HepG2 (cell line): ENCODE data around the gene DENND4C. TPM values are rescaled to one million over a fixed set of nuclear protein-coding genes. Genes with fewer than 3 reads are reported as not detected.
A peak's percentile ranks its signal among the peaks of the same experiment; 100 is the strongest.

ENCODE experiments used
- AHR ChIP-seq: IDR thresholded peaks from 2 replicates; pipeline ENCODE4 v1.6.1; 2018; ENCODE audit warnings: missing genetic modification reagents, missing compliant biosample characterization
- ASH2L ChIP-seq: fragments of 300-600, 200-600 bp; sonication (generic); IDR thresholded peaks from 2 replicates; pipeline ENCODE4 v1.7.0; 2017; ENCODE audit warnings: low read depth, mild to moderate bottlenecking, moderate library complexity, mixed read lengths, low read length; ENCODE audit not compliant: insufficient read length
- HMGA1 ChIP-seq: sonication (generic); formaldehyde crosslinking; conservative IDR thresholded peaks from 2 replicates; pipeline ENCODE4 v1.4.0; 2020; ENCODE audit warnings: missing genetic modification reagents
- HMGXB3 ChIP-seq: sonication (generic); formaldehyde crosslinking; IDR thresholded peaks from 2 replicates; pipeline ENCODE4 v1.4.0; 2020; ENCODE audit warnings: missing genetic modification reagents, borderline replicate concordance
- IRX3 ChIP-seq: sonication (generic); formaldehyde crosslinking; IDR thresholded peaks from 2 replicates; pipeline ENCODE4 v1.8.1; 2023; ENCODE audit warnings: mild to moderate bottlenecking, low read depth, missing genetic modification reagents, borderline replicate concordance
- KLF13 ChIP-seq: sonication (generic); formaldehyde crosslinking; IDR thresholded peaks from 2 replicates; pipeline ENCODE4 v1.4.0; 2020; ENCODE audit warnings: mild to moderate bottlenecking, missing genetic modification reagents
- MED13 ChIP-seq: sonication (generic); formaldehyde crosslinking; IDR thresholded peaks from 2 replicates; pipeline ENCODE4 v1.5.0; 2020; ENCODE audit warnings: missing genetic modification reagents
- MIER2 ChIP-seq: IDR thresholded peaks from 2 replicates; pipeline ENCODE4 v1.6.1; 2016; ENCODE audit warnings: missing biosample characterization, missing genetic modification reagents
- POLR2AphosphoS5 ChIP-seq: IDR thresholded peaks from 2 replicates; pipeline ENCODE4 v1.6.1; 2012; ENCODE audit warnings: low read depth, low read length
- RBM22 ChIP-seq: fragments of 200-400 bp; formaldehyde crosslinking; optimal IDR thresholded peaks from 2 replicates; pipeline ENCODE3; 2017; ENCODE audit warnings: mild to moderate bottlenecking, low read length, moderate library complexity
- RXRB ChIP-seq: IDR thresholded peaks from 2 replicates; pipeline ENCODE4 v1.6.1; 2016; ENCODE audit warnings: borderline replicate concordance, missing genetic modification reagents, missing compliant biosample characterization
- THAP9 ChIP-seq: sonication (generic); formaldehyde crosslinking; IDR thresholded peaks from 2 replicates; pipeline ENCODE4; 2020; ENCODE audit warnings: missing genetic modification reagents, mild to moderate bottlenecking, borderline replicate concordance
- TRIM22 ChIP-seq: fragments of 450-650 bp; IDR thresholded peaks from 2 replicates; pipeline ENCODE4 v1.6.1; 2017
- ZFY ChIP-seq: sonication (generic); formaldehyde crosslinking; IDR thresholded peaks from 2 replicates; pipeline ENCODE4 v1.4.0; 2020; ENCODE audit warnings: missing genetic modification reagents
- ZNF350 ChIP-seq: sonication (generic); formaldehyde crosslinking; IDR thresholded peaks from 2 replicates; pipeline ENCODE4 v1.4.0; 2020; ENCODE audit warnings: mild to moderate bottlenecking, low read depth, missing genetic modification reagents, borderline replicate concordance
- ZNF550 ChIP-seq: sonication (generic); formaldehyde crosslinking; IDR thresholded peaks from 2 replicates; pipeline ENCODE4 v1.4.0; 2020; ENCODE audit warnings: mild to moderate bottlenecking, missing genetic modification reagents, borderline replicate concordance
- ZNF558 ChIP-seq: sonication (generic); formaldehyde crosslinking; IDR thresholded peaks from 2 replicates; pipeline ENCODE4 v1.9.0; 2022; ENCODE audit warnings: mild to moderate bottlenecking, missing genetic modification reagents, borderline replicate concordance
- ZNF589 ChIP-seq: sonication (generic); formaldehyde crosslinking; conservative IDR thresholded peaks from 2 replicates; pipeline ENCODE4 v1.8.0; 2022; ENCODE audit warnings: mild to moderate bottlenecking, moderate library complexity, missing genetic modification reagents
- ZNF652 ChIP-seq: IDR thresholded peaks from 2 replicates; pipeline ENCODE4 v1.6.1; 2016; ENCODE audit warnings: low read depth, borderline replicate concordance
- ZNF83 ChIP-seq: sonication (generic); formaldehyde crosslinking; IDR thresholded peaks from 2 replicates; pipeline ENCODE4 v1.4.0; 2020; ENCODE audit warnings: missing genetic modification reagents, mild to moderate bottlenecking, borderline replicate concordance
- ZNF839 ChIP-seq: sonication (generic); formaldehyde crosslinking; IDR thresholded peaks from 2 replicates; pipeline ENCODE4 v1.4.0; 2020; ENCODE audit warnings: missing genetic modification reagents, mild to moderate bottlenecking, borderline replicate concordance
- ZSCAN9 ChIP-seq: IDR thresholded peaks from 2 replicates; pipeline ENCODE4 v1.6.1; 2016; ENCODE audit warnings: borderline replicate concordance
- polyA plus RNA-seq, 8 experiments: library from polyadenylated mRNA; depleted of rRNA in 3 of 8; stranded (reverse) in 7 of 8; unstranded in 1 of 8; fragments of >200 nt; fragmentation: Illumina TruSeq in 4 of 8; extraction: Trizol in 4 of 8; gene quantifications; 2 replicates each; pipeline versions ENCODE4 v1.2.1 to v1.2.3, GENCODE V29; 2011 to 2016; ENCODE audit warnings: low read depth in 4 of 8, missing spikeins in 1 of 8, mixed read lengths in 1 of 8; ENCODE audit not compliant: insufficient read depth in 1 of 8
- total RNA-seq, 5 experiments: library from RNA; depleted of rRNA; stranded (reverse); fragments of >200 nt; fragmentation: Illumina TruSeq; extraction: Trizol; gene quantifications; 2 replicates each; pipeline ENCODE4 v1.2.3, GENCODE V29; 2016; ENCODE audit warnings: low read depth in 1 of 5

The DENND4C gene
- total and polyA plus RNA-seq, 2 of the 13 experiments (the other 11 are each of a cell fraction or from before 2014, with no cell fraction given), result 19.1 to 27.2 TPM

- TF ChIP-seq ZSCAN9 (CRISPR knock-in tag) (no peak; the same call in 1 of the 2 replicates), ZNF652 (no peak; the same call in 1 of the 2 replicates), MIER2 (CRISPR knock-in tag) (no peak), HMGA1 (no peak), ZNF558 (CRISPR knock-in tag) (no peak; the same call in 1 of the 2 replicates), POLR2AphosphoS5 (peak; percentile 83), RBM22 (no peak), AHR (CRISPR knock-in tag) (no peak), ZNF350 (CRISPR knock-in tag) (peak; percentile 67), RXRB (peak; percentile 49; the same call in 1 of the 2 replicates), IRX3 (peak; percentile 54; the same call in 1 of the 2 replicates), MED13 (CRISPR knock-in tag) (peak; percentile 46; the same call in 1 of the 2 replicates), ZNF839 (CRISPR knock-in tag) (no peak), ZNF550 (CRISPR knock-in tag) (no peak), ZNF83 (CRISPR knock-in tag) (no peak), TRIM22 (no peak), ZNF589 (CRISPR knock-in tag) (no peak; the same call in 1 of the 2 replicates), ASH2L (peak; percentile 40), THAP9 (no peak; the same call in none of the 2 replicates), HMGXB3 (CRISPR knock-in tag) (0 out of 2 replicates have a peak, but pooled peaks have one; percentile 19), ZFY (peak; percentile 57), KLF13 (no peak)
Measured at GRCh38 chr9:19408693-19409400, 178.4 kb downstream of the DENND4C start, which contains the start of gene ACER2 (continued).
